SK-N-MC (cell line): ENCODE data around the gene BRINP1.
"Not testable (repeated sequence)": the region's sequence is repeated elsewhere in the genome, so short reads cannot be mapped to it uniquely, and the experiment has no call there.

Experiments used
- DNase-seq: peaks from one replicate; pipeline ENCODE4 v3.0.0-alpha.2; 2011; ENCODE audit warnings: low read depth, low spot score
- H3K27ac ChIP-seq: fragments of 200-600 bp; sonication (generic); 2 replicates; pipeline ENCODE4 v1.5.1; 2016; ENCODE audit warnings: mixed run types
- H3K36me3 ChIP-seq: fragments of 200-600 bp; sonication (generic); 2 replicates; pipeline ENCODE4 v1.6.1; 2017; ENCODE audit warnings: antibody characterized with exemption, low read length, mixed read lengths; ENCODE audit not compliant: insufficient read depth
- H3K4me3 ChIP-seq: fragments of 200-600 bp; sonication (generic); 2 replicates; pipeline ENCODE4 v1.5.1; 2016
- H3K9ac ChIP-seq: fragments of 200-600 bp; sonication (generic); 2 replicates; pipeline ENCODE4 v1.8.0; 2017; ENCODE audit warnings: mixed run types, mixed read lengths; ENCODE audit not compliant: insufficient read length
- H3K9me3 ChIP-seq: fragments of 200-600 bp; sonication (generic); 2 replicates; pipeline ENCODE4 v1.6.1; 2017; ENCODE audit warnings: low read depth, mild to moderate bottlenecking, antibody characterized with exemption, low read length, moderate library complexity, mixed read lengths
- EZH2 ChIP-seq: fragments of 200-600 bp; sonication (generic); IDR thresholded peaks from one replicate; pipeline ENCODE4 v1.6.1; 2017; ENCODE audit warnings: antibody characterized with exemption
- FOXP2 ChIP-seq: optimal IDR thresholded peaks from 2 replicates; pipeline ENCODE3; 2011; ENCODE audit warnings: mild to moderate bottlenecking, moderate library complexity; ENCODE audit not compliant: insufficient read depth; ENCODE audit errors: extremely low read length, control extremely low read depth
- POLR2AphosphoS5 ChIP-seq: IDR thresholded peaks from 2 replicates; pipeline ENCODE4 v1.6.1; 2012; ENCODE audit warnings: mild to moderate bottlenecking, low read depth, low read length, borderline replicate concordance

BRINP1 gene

GRCh38 chr9:119213471-119213870 lies 155.8 kb downstream of the BRINP1 start:
- DNase-seq = no peak
- TF ChIP-seq EZH2 (no peak), FOXP2 (no peak), POLR2AphosphoS5 (no peak)
- Histone ChIP-seq H3K4me3 (no peak overlapping the region), H3K36me3 (no peaks in the 10 kb centered on the region; the same call in 1 of the 2 replicates), H3K9ac (no peak overlapping the region), H3K9me3 (no peaks in the 10 kb centered on the region), H3K27ac (no peak overlapping the region)

- Histone ChIP-seq H3K4me3 (no peak overlapping the region), H3K27ac (no peak overlapping the region)
- TF ChIP-seq EZH2 (no peak), POLR2AphosphoS5 (no peak)
These were observed 171.2 kb downstream of the BRINP1 start for GRCh38 chr9:119197893-119198607.

DNA sequence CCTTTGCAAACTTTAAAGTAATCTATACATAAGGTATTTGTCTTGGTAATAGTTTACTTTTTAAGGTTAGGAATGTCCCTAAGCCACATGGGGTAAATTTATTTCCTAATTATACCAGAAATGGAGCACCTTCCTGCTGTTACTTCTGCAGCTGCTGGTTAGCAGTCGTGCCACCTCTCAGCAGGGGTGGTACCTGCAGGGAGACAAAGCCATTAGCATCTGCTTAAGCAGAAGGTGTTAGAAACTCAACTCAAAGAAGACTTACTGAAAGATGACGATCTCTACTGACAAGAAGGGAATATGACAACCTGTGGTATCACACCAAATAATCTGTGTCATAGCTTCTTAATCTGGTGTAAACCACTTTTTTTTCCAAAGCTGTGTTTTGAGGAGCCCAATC lies 173.7 kb downstream of the BRINP1 start:
- Histone ChIP-seq H3K4me3 (no peak overlapping the region), H3K9ac (no peak overlapping the region), H3K9me3 (no peaks in the 10 kb centered on the region), H3K36me3 (no peaks in the 10 kb centered on the region), H3K27ac (no peak overlapping the region)
- no peak for DNase-seq
- TF ChIP-seq FOXP2 (no peak), EZH2 (no peak), POLR2AphosphoS5 (no peak)

More at GRCh38 chr9:119197893-119198607, 171.2 kb downstream of the BRINP1 start:
- Histone ChIP-seq H3K36me3 (no peaks in the 10 kb centered on the region), H3K9ac (no peak overlapping the region), H3K9me3 (no peaks in the 10 kb centered on the region)
- no peak for DNase-seq

DNA sequence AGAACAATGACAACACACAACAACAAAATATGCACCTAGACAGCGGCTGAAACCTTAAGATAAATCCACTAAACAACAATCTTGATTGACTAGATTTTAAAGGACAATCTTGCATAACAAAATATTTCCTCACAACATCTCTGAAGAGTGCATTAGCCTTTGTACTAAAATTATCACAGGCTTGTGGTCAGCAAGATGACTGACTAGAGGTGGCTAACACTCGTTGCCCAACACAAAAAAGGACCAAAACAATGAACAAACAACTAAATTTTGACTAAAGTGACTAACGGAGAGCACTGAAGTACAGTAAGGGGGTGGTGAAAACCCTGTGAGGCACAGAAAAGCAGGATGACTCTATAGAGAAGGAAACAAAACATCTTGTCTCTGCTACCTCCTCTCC lies 183.9 kb downstream of the BRINP1 start:
- Histone ChIP-seq H3K4me3 (no peak overlapping the region), H3K9ac (no peak overlapping the region), H3K27ac (no peak overlapping the region), H3K9me3 (no peaks in the 10 kb centered on the region), H3K36me3 (no peaks in the 10 kb centered on the region)
- DNase-seq = no peak
- TF ChIP-seq EZH2 (no peak), POLR2AphosphoS5 (no peak), FOXP2 (no peak)

- Histone ChIP-seq H3K36me3 (no peaks in the 10 kb centered on the region), H3K27ac (peak overlapping the region; percentile 58), H3K9me3 (no peaks in the 10 kb centered on the region), H3K4me3 (no peak overlapping the region), H3K9ac (no peak overlapping the region)
- no peak for DNase-seq
- TF ChIP-seq EZH2 (no peak), FOXP2 (no peak), POLR2AphosphoS5 (no peak)
These were observed 184.8 kb downstream of the BRINP1 start for GRCh38 chr9:119184265-119184936.

GRCh38 chr9:119181561-119181960 lies 187.7 kb downstream of the BRINP1 start:
- Histone ChIP-seq H3K9me3 (no peaks in the 10 kb centered on the region), H3K4me3 (no peak overlapping the region), H3K27ac (peak overlapping the region; percentile 12; the same call in 1 of the 2 replicates), H3K36me3 (no peaks in the 10 kb centered on the region), H3K9ac (no peak overlapping the region)
- no peak for DNase-seq
- TF ChIP-seq FOXP2 (no peak), EZH2 (no peak), POLR2AphosphoS5 (no peak)

GRCh38 chr9:119180897-119181296 lies 188.3 kb downstream of the BRINP1 start:
- Histone ChIP-seq H3K4me3 (no peak overlapping the region), H3K27ac (no peak overlapping the region), H3K9ac (no peak overlapping the region), H3K36me3 (no peaks in the 10 kb centered on the region), H3K9me3 (no peaks in the 10 kb centered on the region)
- TF ChIP-seq FOXP2 (no peak), POLR2AphosphoS5 (no peak), EZH2 (no peak)
- no peak for DNase-seq

DNA sequence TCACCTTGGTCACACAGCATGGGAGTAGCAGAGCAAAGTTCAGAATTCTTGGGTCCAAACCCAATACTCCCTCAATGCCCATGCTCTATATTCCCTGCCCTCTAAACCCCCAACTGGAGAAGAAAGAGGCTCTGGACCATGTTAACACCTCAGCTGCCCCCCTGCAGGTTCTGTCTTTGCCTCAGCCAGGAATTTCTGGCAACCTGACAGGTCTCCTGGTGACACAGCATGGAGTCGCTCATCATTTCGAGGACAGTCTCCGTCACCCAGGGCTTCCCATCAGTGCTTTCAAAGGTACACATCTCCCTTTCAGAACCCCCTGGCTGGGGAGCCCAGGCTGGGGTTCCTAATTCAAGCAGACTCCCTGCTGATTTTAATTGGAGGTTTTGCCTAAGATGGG lies 189.5 kb downstream of the BRINP1 start:
- Histone ChIP-seq H3K27ac (no peak overlapping the region), H3K9ac (no peak overlapping the region), H3K9me3 (no peaks in the 10 kb centered on the region), H3K36me3 (no peaks in the 10 kb centered on the region), H3K4me3 (no peak overlapping the region)
- no peak for DNase-seq
- TF ChIP-seq EZH2 = no peak
- no peak for TF ChIP-seq FOXP2
- TF ChIP-seq POLR2AphosphoS5 = no peak

- Histone ChIP-seq H3K27ac (no peak overlapping the region), H3K36me3 (no peaks in the 10 kb centered on the region), H3K9ac (no peak overlapping the region), H3K4me3 (no peak overlapping the region), H3K9me3 (no peaks in the 10 kb centered on the region)
- no peak for DNase-seq
- no peak for TF ChIP-seq FOXP2
- no peak for TF ChIP-seq EZH2
- no peak for TF ChIP-seq POLR2AphosphoS5
These were observed 192.0 kb downstream of the BRINP1 start for GRCh38 chr9:119177196-119177595.

DNA sequence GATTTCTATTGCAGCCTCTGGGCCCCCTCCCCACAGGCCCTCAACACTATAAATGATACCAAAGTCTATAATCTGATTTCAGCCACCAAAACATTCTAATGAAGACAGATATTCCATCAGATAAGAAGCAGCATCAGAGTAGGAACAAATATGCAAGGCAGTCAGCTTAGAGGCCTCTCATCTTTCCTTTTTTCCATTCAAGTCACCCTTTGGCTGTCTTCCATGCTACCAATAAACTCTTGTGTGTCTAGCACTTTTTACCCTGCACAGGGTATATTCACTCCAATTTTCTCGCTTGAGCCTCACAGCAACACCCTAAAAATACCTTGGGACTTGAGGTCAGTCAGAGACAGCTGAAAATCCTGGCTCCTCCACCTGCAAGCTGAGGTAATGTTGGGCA lies 193.7 kb downstream of the BRINP1 start:
- no peak overlapping the region for H3K4me3 ChIP-seq
- H3K36me3 ChIP-seq = no peaks in the 10 kb centered on the region
- no peaks in the 10 kb centered on the region for H3K9me3 ChIP-seq
- H3K27ac ChIP-seq = no peak overlapping the region
- TF ChIP-seq POLR2AphosphoS5 (no peak), FOXP2 (no peak), EZH2 (no peak)
- H3K9ac ChIP-seq = no peak overlapping the region
- no peak for DNase-seq

GRCh38 chr9:119169222-119169621 lies 200.0 kb downstream of the BRINP1 start:
- H3K9ac ChIP-seq, DNase-seq, H3K27ac ChIP-seq: not testable (repeated sequence)

More at GRCh38 chr9:119169222-119169621, 200.0 kb downstream of the BRINP1 start:
- H3K9me3 ChIP-seq, H3K4me3 ChIP-seq, H3K36me3 ChIP-seq: not testable (repeated sequence)
